Tibial nerve (tissue), 4 donors: ENCODE measurements around the gene MME. TPM values are rescaled to one million over a fixed set of nuclear protein-coding genes. Genes with fewer than 3 reads are reported as not detected.

ENCODE experiments used
- DNase-seq, 2 donors: peaks; one replicate each; pipeline ENCODE4 v3.0.0-alpha.2; 2019; ENCODE audit warnings: low spot score in 2 of 2
- H3K27ac ChIP-seq, 4 donors: fragments of 200-600 bp; sonication (generic) in 3 of 4; one replicate each; pipeline ENCODE4 v1.5.1; 2017 to 2019; ENCODE audit warnings: mild to moderate bottlenecking in 1 of 4
- H3K27me3 ChIP-seq, 2 donors: fragments of 200-600 bp; sonication (generic) in 1 of 2; one replicate each; pipeline versions ENCODE4 v1.5.1 to v1.6.0; 2017 to 2019
- H3K36me3 ChIP-seq, 3 donors: fragments of 200-600 bp; sonication (generic); one replicate each; pipeline ENCODE4 v1.5.1; 2018 to 2019
- H3K4me1 ChIP-seq, 4 donors: fragments of 200-600 bp; sonication (generic) in 3 of 4; one replicate each; pipeline ENCODE4 v1.5.1; 2017 to 2019
- H3K4me3 ChIP-seq, 4 donors: fragments of 200-600 bp; sonication (generic) in 3 of 4; one replicate each; pipeline ENCODE4 v1.5.1; 2017 to 2019; ENCODE audit warnings: mild to moderate bottlenecking in 1 of 4, moderate library complexity in 1 of 4
- H3K9me3 ChIP-seq, 4 donors: fragments of 200-600 bp; sonication (generic) in 3 of 4; one replicate each; pipeline ENCODE4 v1.5.1; 2017 to 2019
- CTCF ChIP-seq, 5 experiments: fragments of 200-600 bp in 3 of 5; fragments of 450-650 bp in 2 of 5; sonication (generic) in 3 of 5; IDR thresholded peaks; one replicate each; pipeline ENCODE4 v1.5.1; 2016 to 2019; ENCODE audit warnings: antibody characterized with exemption in 5 of 5, mild to moderate bottlenecking in 3 of 5, moderate library complexity in 2 of 5
- EP300 ChIP-seq, 2 donors: sonication (generic); formaldehyde crosslinking; IDR thresholded peaks; one replicate each; pipeline ENCODE4 v1.6.1; 2017; ENCODE audit warnings: antibody characterized with exemption in 2 of 2, mild to moderate bottlenecking in 1 of 2
- POLR2A ChIP-seq, 2 donors: fragments of 450-650 bp; IDR thresholded peaks; one replicate each; pipeline ENCODE4 v1.6.1; 2017; ENCODE audit warnings: antibody characterized with exemption in 2 of 2, mild to moderate bottlenecking in 2 of 2, moderate library complexity in 2 of 2
- WGBS, 2 donors: methylation state at CpG; one replicate each; pipeline ENCODE4 v1.1.5; 2018; 5-methylcytosine and 5-hydroxymethylcytosine counted together
- total RNA-seq, 4 donors: library from RNA; depleted of rRNA; stranded (reverse); fragments of >200 nt; gene quantifications; one replicate each; pipeline ENCODE4 v1.1.0, GENCODE V29; 2016

The MME gene
- total RNA-seq, 4 donors from 2014 or later = 47.7 to 127 (median 112) TPM

- no peaks in the 10 kb centered on the region for H3K27me3 ChIP-seq
- 77 to 79% methylated on average over 5 of the region's 5 CpGs for WGBS, 2 donors
- no peak for TF ChIP-seq EP300 (IDR thresholded peaks at IDR 0.05)
- no peak for TF ChIP-seq CTCF (IDR thresholded peaks at IDR 0.05)
- no peak for TF ChIP-seq POLR2A (IDR thresholded peaks at IDR 0.05)
- no peaks in the 10 kb centered on the region for H3K4me1 ChIP-seq
- no peak overlapping the region for H3K27ac ChIP-seq
- no peak overlapping the region for H3K4me3 ChIP-seq
- no peak for DNase-seq
- H3K9me3 ChIP-seq = no peaks in the 10 kb centered on the region
- no peaks in the 10 kb centered on the region for H3K36me3 ChIP-seq
These were observed 42.5 kb upstream of the MME start for GRCh38 chr3:155037508-155038202.

- 90 to 94% methylated on average over 2 of the region's 2 CpGs for WGBS, 2 donors
- Histone ChIP-seq H3K36me3 (no peaks in the 10 kb centered on the region), H3K4me3 (no peak overlapping the region), H3K9me3 (no peaks in the 10 kb centered on the region), H3K27me3 (no peaks in the 10 kb centered on the region), H3K27ac (no peak overlapping the region), H3K4me1 (no peaks in the 10 kb centered on the region)
- no peak for DNase-seq
- TF ChIP-seq EP300 (IDR thresholded peaks at IDR 0.05) (no peak), POLR2A (IDR thresholded peaks at IDR 0.05) (no peak), CTCF (IDR thresholded peaks at IDR 0.05) (no peak)
These were observed 41.9 kb upstream of the MME start for GRCh38 chr3:155038203-155038554.

- no peak overlapping the region for H3K27ac ChIP-seq
These were observed 33.2 kb upstream of the MME start for GRCh38 chr3:155046935-155047334.

GRCh38 chr3:155047672-155048071, 32.4 kb upstream of the MME start:
- Histone ChIP-seq H3K27me3 (no peaks in the 10 kb centered on the region), H3K9me3 (peaks cover 0 to 13% (median 0%) of the 10 kb centered on the region in 4 donors), H3K36me3 (no peaks in the 10 kb centered on the region), H3K27ac (no peak overlapping the region), H3K4me1 (no peaks in the 10 kb centered on the region), H3K4me3 (no peak overlapping the region)
- TF ChIP-seq POLR2A (IDR thresholded peaks at IDR 0.05) (no peak), EP300 (IDR thresholded peaks at IDR 0.05) (no peak), CTCF (IDR thresholded peaks at IDR 0.05) (no peak)
- no peak for DNase-seq
- WGBS, 2 donors = 75 to 91% methylated on average over 3 of the region's 3 CpGs

More at GRCh38 chr3:155046935-155047334, 33.2 kb upstream of the MME start:
- no peak for DNase-seq
- H3K9me3 ChIP-seq = peaks cover 0 to 6% (median 0%) of the 10 kb centered on the region in 4 donors
- H3K36me3 ChIP-seq = no peaks in the 10 kb centered on the region
- no peaks in the 10 kb centered on the region for H3K4me1 ChIP-seq
- TF ChIP-seq CTCF (IDR thresholded peaks at IDR 0.05) (no peak), POLR2A (IDR thresholded peaks at IDR 0.05) (no peak), EP300 (IDR thresholded peaks at IDR 0.05) (no peak)
- no peak overlapping the region for H3K4me3 ChIP-seq
- H3K27me3 ChIP-seq = no peaks in the 10 kb centered on the region

GRCh38 chr3:155049959-155050358, 30.2 kb upstream of the MME start:
- Histone ChIP-seq H3K4me3 (no peak overlapping the region), H3K4me1 (no peaks in the 10 kb centered on the region), H3K36me3 (no peaks in the 10 kb centered on the region), H3K27ac (no peak overlapping the region), H3K9me3 (peaks cover 0 to 19% (median 0%) of the 10 kb centered on the region in 4 donors), H3K27me3 (no peaks in the 10 kb centered on the region)
- TF ChIP-seq CTCF (IDR thresholded peaks at IDR 0.05) (no peak), POLR2A (IDR thresholded peaks at IDR 0.05) (no peak), EP300 (IDR thresholded peaks at IDR 0.05) (no peak)
- 96 to 97% methylated on average over 4 of the region's 4 CpGs for WGBS, 2 donors
- DNase-seq = no peak
